Spinal cord (tissue), 10 donors: ENCODE data around the gene MACIR. TPM values are rescaled to one million over a fixed set of nuclear protein-coding genes. Genes with fewer than 3 reads are reported as not detected.

ENCODE experiments used
- DNase-seq, 6 donors: peaks; one replicate each; pipeline versions ENCODE4 v3.0.0 to v3.0.0-alpha.2; 2013 to 2015; ENCODE audit warnings: low spot score in 6 of 6, low read depth in 4 of 6
- H3K27ac ChIP-seq: one replicate; pipeline ENCODE4 v1.5.1; 2013; ENCODE audit warnings: low read depth, low read length, control low read depth
- H3K27me3 ChIP-seq: one replicate; pipeline ENCODE4 v1.6.1; 2013; ENCODE audit warnings: low read length; ENCODE audit not compliant: control insufficient read depth, insufficient read depth
- H3K36me3 ChIP-seq: one replicate; pipeline ENCODE4 v1.6.1; 2013; ENCODE audit warnings: low read length; ENCODE audit not compliant: control insufficient read depth, insufficient read depth
- H3K4me1 ChIP-seq: one replicate; pipeline ENCODE4 v1.6.1; 2013; ENCODE audit warnings: low read length; ENCODE audit not compliant: control insufficient read depth, insufficient read depth
- H3K4me3 ChIP-seq: one replicate; pipeline ENCODE4 v1.5.1; 2013; ENCODE audit warnings: low read depth, low read length, control low read depth
- H3K9me3 ChIP-seq: one replicate; pipeline ENCODE4 v1.6.1; 2013; ENCODE audit warnings: low read length; ENCODE audit not compliant: control insufficient read depth, insufficient read depth
- WGBS: methylation state at CpG from one replicate; pipeline ENCODE4 v1.1.5; 2013; ENCODE audit warnings: missing lambda C conversion rate; ENCODE audit not compliant: insufficient coverage; 5-methylcytosine and 5-hydroxymethylcytosine counted together
- polyA plus RNA-seq, 2 donors: library from polyadenylated mRNA; unstranded; fragments of 120-200 nt; gene quantifications; one replicate each; pipeline ENCODE4 v1.2.1, GENCODE V29; 2013; ENCODE audit not compliant: insufficient read length in 2 of 2
- total RNA-seq, 2 donors: library from RNA; depleted of rRNA in 1 of 2; stranded (reverse); fragments of 120-200 nt in 1 of 2; fragments of >200 nt in 1 of 2; gene quantifications; one replicate each; pipeline versions ENCODE4 v1.2.3 to v1.2.4, GENCODE V29; 2013 to 2014
- donor health status: healthy.

The MACIR gene
- total and polyA plus RNA-seq, 4 donors = 22.2 to 48.7 (median 37.0) TPM

GRCh38 chr5:103260951-103261350 lies 2.4 kb downstream of the MACIR start:
- peaks cover 3% of the 10 kb centered on the region for H3K4me1 ChIP-seq
- H3K36me3 ChIP-seq = no peaks in the 10 kb centered on the region
- WGBS = no CpG with 5 or more reads among the region's 3 CpGs
- H3K4me3 ChIP-seq = peak overlapping the region; percentile 11
- H3K27ac ChIP-seq = no peak overlapping the region
- H3K9me3 ChIP-seq = no peaks in the 10 kb centered on the region
- DNase-seq = no peak
- no peaks in the 10 kb centered on the region for H3K27me3 ChIP-seq

GRCh38 chr5:103262422-103262871 lies 3.9 kb downstream of the MACIR start:
- Histone ChIP-seq H3K4me1 (peaks cover 3% of the 10 kb centered on the region), H3K9me3 (no peaks in the 10 kb centered on the region), H3K36me3 (no peaks in the 10 kb centered on the region), H3K27ac (no peak overlapping the region), H3K4me3 (no peak overlapping the region), H3K27me3 (no peaks in the 10 kb centered on the region)
- no CpG with 5 or more reads among the region's 1 CpG for WGBS
- DNase-seq = peak in 1 of 6 donors; percentile 15

DNA sequence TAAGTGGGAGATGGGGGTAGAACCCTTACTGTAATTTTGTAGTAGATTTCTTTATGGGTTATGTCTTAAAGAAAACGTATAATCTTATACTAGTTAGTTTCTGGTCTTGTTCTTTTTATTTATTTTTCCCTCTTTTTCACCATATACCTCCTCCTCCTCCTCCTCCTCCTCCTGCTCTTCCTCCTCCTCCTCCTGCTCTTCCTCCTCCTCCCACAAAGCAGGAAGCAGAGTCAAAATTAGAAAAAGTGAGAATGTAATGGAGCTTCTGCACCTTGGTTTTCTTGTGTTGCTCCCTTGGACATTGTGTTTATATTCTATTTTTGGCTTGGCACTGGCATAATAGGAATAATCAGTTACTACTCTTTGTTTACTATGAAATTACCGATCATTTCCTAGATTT lies 4.5 kb downstream of the MACIR start:
- H3K4me1 ChIP-seq = peaks cover 3% of the 10 kb centered on the region
- DNase-seq = no peak
- H3K9me3 ChIP-seq = no peaks in the 10 kb centered on the region
- WGBS = no CpG with 5 or more reads among the region's 2 CpGs
- H3K27ac ChIP-seq = no peak overlapping the region
- no peaks in the 10 kb centered on the region for H3K36me3 ChIP-seq
- no peak overlapping the region for H3K4me3 ChIP-seq
- no peaks in the 10 kb centered on the region for H3K27me3 ChIP-seq

GRCh38 chr5:103264508-103264907 lies 5.9 kb downstream of the MACIR start:
- H3K4me1 ChIP-seq = peaks cover 3% of the 10 kb centered on the region
- no peak for DNase-seq
- no peak overlapping the region for H3K4me3 ChIP-seq
- no peak overlapping the region for H3K27ac ChIP-seq
- H3K36me3 ChIP-seq = no peaks in the 10 kb centered on the region
- H3K9me3 ChIP-seq = no peaks in the 10 kb centered on the region
- H3K27me3 ChIP-seq = no peaks in the 10 kb centered on the region

DNA sequence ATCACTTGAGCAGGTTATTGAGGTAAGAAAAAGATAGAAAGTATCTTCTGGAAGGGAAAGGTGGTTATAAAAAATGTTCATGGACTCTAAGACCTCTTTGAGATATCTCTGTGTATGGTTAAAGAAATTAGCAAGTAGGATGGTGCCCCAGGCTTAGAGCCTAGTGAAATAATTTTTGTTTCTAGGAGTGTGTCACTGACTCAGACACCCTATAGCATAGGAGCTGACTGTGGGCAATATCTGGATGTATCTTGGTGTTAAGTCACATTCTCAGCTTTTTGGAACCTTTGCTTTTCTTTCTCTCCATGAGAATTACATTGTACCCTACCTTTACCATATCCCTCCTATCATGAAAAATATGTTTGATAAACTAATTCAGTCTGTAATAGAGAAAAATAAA lies 12.0 kb downstream of the MACIR start:
- DNase-seq = no peak
- Histone ChIP-seq H3K4me1 (no peaks in the 10 kb centered on the region), H3K9me3 (no peaks in the 10 kb centered on the region), H3K4me3 (no peak overlapping the region), H3K36me3 (no peaks in the 10 kb centered on the region), H3K27ac (no peak overlapping the region), H3K27me3 (no peaks in the 10 kb centered on the region)

DNA sequence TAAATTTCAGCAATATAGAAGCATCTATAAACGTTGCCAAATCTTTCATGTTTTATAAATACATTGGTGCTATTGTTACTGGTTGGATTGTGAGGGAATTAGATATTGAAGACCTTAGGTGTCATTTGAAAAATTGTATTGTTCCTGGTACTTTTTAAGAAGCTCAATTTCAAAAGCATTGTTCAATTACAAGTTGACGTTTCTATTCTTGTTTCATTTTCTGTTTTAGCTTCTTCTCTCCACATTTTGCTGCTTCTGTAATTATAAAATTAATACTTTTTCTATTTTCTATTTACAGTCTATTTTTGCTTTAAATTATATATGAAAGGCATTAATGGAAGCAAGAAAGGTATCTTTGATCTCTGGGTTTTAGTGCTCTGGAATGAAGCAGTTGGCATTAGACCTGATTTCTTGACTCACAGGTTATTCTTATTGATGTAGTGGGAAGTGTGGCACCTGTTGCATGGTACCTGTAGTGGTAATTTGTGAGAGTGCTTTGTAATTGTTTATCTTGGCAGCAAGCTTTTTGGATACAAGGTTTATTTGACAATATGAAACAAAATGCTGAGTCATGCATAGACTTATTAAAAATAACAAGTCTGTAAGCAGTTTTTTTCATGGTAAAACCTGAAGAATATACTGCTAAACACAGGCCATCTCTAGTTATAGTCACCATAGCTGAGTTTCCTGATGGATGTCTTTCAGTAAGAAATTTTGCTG lies 13.2 kb downstream of the MACIR start:
- no CpG with 5 or more reads among the region's 2 CpGs for WGBS
- peaks cover 5% of the 10 kb centered on the region for H3K36me3 ChIP-seq
- no peak overlapping the region for H3K4me3 ChIP-seq
- no peaks in the 10 kb centered on the region for H3K4me1 ChIP-seq
- DNase-seq = no peak
- H3K27ac ChIP-seq = no peak overlapping the region
- H3K9me3 ChIP-seq = no peaks in the 10 kb centered on the region
- H3K27me3 ChIP-seq = no peaks in the 10 kb centered on the region

GRCh38 chr5:103272377-103272776 lies 13.8 kb downstream of the MACIR start:
- WGBS = 100% methylated on average over 1 of the region's 2 CpGs
- H3K27ac ChIP-seq = no peak overlapping the region

GRCh38 chr5:103273952-103274351 lies 15.4 kb downstream of the MACIR start:
- Histone ChIP-seq H3K27me3 (no peaks in the 10 kb centered on the region), H3K4me3 (no peak overlapping the region), H3K36me3 (peaks cover 5% of the 10 kb centered on the region), H3K9me3 (no peaks in the 10 kb centered on the region), H3K4me1 (no peaks in the 10 kb centered on the region), H3K27ac (no peak overlapping the region)
- no peak for DNase-seq
- WGBS = no CpG with 5 or more reads among the region's 3 CpGs

More at GRCh38 chr5:103272377-103272776, 13.8 kb downstream of the MACIR start:
- Histone ChIP-seq H3K9me3 (no peaks in the 10 kb centered on the region), H3K36me3 (peaks cover 5% of the 10 kb centered on the region), H3K4me3 (no peak overlapping the region), H3K4me1 (no peaks in the 10 kb centered on the region), H3K27me3 (no peaks in the 10 kb centered on the region)
- no peak for DNase-seq

- Histone ChIP-seq H3K27ac (no peak overlapping the region), H3K27me3 (no peaks in the 10 kb centered on the region), H3K9me3 (no peaks in the 10 kb centered on the region), H3K36me3 (peaks cover 5% of the 10 kb centered on the region), H3K4me3 (no peak overlapping the region), H3K4me1 (no peaks in the 10 kb centered on the region)
- 99% methylated on average over 11 of the region's 12 CpGs for WGBS
- DNase-seq = no peak
Observed at GRCh38 chr5:103275851-103276250, 17.3 kb downstream of the MACIR start.

GRCh38 chr5:103280967-103281366 lies 22.4 kb downstream of the MACIR start:
- 93% methylated on average over 3 of the region's 3 CpGs for WGBS
- no peak for DNase-seq
- Histone ChIP-seq H3K36me3 (peaks cover 2% of the 10 kb centered on the region), H3K27me3 (no peaks in the 10 kb centered on the region), H3K4me1 (no peaks in the 10 kb centered on the region), H3K9me3 (no peaks in the 10 kb centered on the region), H3K27ac (no peak overlapping the region), H3K4me3 (no peak overlapping the region)
